Right ventricle myocardium superior (tissue), 1 donor: Measurements from ENCODE around the gene FBXW7. TPM values are rescaled to one million over a fixed set of nuclear protein-coding genes. Genes with fewer than 3 reads are reported as not detected.

Source experiments
- ATAC-seq: fragments of 200-7000 bp; cut with Tn5 transposase; one replicate; pipeline ENCODE4 v1.9.1; 2020; ENCODE audit warnings: mild to moderate bottlenecking; ENCODE audit not compliant: poor library complexity
- DNase-seq: peaks from one replicate; pipeline ENCODE4 v3.0.0-alpha.2; 2020
- intact Hi-C: fragments of 100-400 bp; cut with DNase I; formaldehyde crosslinking; loops from one replicate; pipeline ENCODE4 v1.11.2; 2022
- long read RNA-seq: library from polyadenylated mRNA; unstranded; transcript quantifications from one replicate; pipeline ENCODE4 v2.0.0, GENCODE V29; 2021
- total RNA-seq: library from RNA; stranded (reverse); fragmentation: NEBNext Ultra II Directional; extraction: Animal tissue kit (Norgen Biotek cat#: 25700); gene quantifications from one replicate; pipeline ENCODE4 v1.2.1, GENCODE V29; 2021
- donor health status: DM: no; HTN: yes; CAD: no; lungs with severe emphysema.

Gene FBXW7
- 49.6 TPM for total RNA-seq
- long read RNA-seq, full-length matches to known transcripts: 72 of 85 reads
- long read RNA-seq, partial matches to known transcripts: 3 of 85 reads
- long read RNA-seq, other reads (novel, unspliced or antisense): 10 of 85 reads

GRCh38 chr4:152535903-152536544, at the start of gene FBXW7:
TSS of gene FBXW7 (minus strand) at chr4:152536092. CDS start at chr4:152411803, 124,289 bp downstream.
- DNase-seq (peak; percentile 99), ATAC-seq (peak; percentile 96)
- intact Hi-C loops: no loop called here

- ATAC-seq (no peak), DNase-seq (no peak)
- intact Hi-C loops: no loop called here
Measured at GRCh38 chr4:152585023-152585441, 49.1 kb upstream of the FBXW7 start.

GRCh38 chr4:152581536-152582160, 45.8 kb upstream of the FBXW7 start:
- intact Hi-C loops: no loop called here
- no peak for ATAC-seq
- DNase-seq: no peak

GRCh38 chr4:152579916-152580315, 44.0 kb upstream of the FBXW7 start:
- DNase-seq (no peak), ATAC-seq (no peak)
- intact Hi-C loops: no loop called here

GRCh38 chr4:152579107-152579764, 43.3 kb upstream of the FBXW7 start:
- intact Hi-C loops: no loop called here
- ATAC-seq: no peak
- no peak for DNase-seq

GRCh38 chr4:152578670-152579069, 42.8 kb upstream of the FBXW7 start:
- DNase-seq: no peak
- intact Hi-C loops: no loop called here
- ATAC-seq: no peak

- intact Hi-C loops: no loop called here
- no peak for ATAC-seq
- no peak for DNase-seq
Measured at GRCh38 chr4:152577708-152578396, 42.0 kb upstream of the FBXW7 start.

- DNase-seq (no peak), ATAC-seq (no peak)
- intact Hi-C loops: no loop called here
Measured at GRCh38 chr4:152575533-152575932, 39.6 kb upstream of the FBXW7 start.

- ATAC-seq (no peak), DNase-seq (no peak)
- intact Hi-C loops: no loop called here
Measured at GRCh38 chr4:152573861-152574260, 38.0 kb upstream of the FBXW7 start.

GRCh38 chr4:152572417-152573086, 36.7 kb upstream of the FBXW7 start:
- no peak for ATAC-seq
- DNase-seq: no peak
- intact Hi-C loops: no loop called here

- ATAC-seq (no peak), DNase-seq (no peak)
- intact Hi-C loops: no loop called here
Measured at GRCh38 chr4:152571770-152572169, 35.9 kb upstream of the FBXW7 start.

- intact Hi-C loops: no loop called here
- ATAC-seq (no peak), DNase-seq (no peak)
Measured at GRCh38 chr4:152571296-152571695, 35.4 kb upstream of the FBXW7 start.

- intact Hi-C loops: no loop called here
- ATAC-seq (no peak), DNase-seq (no peak)
Measured at GRCh38 chr4:152565333-152565732, 29.4 kb upstream of the FBXW7 start.

GRCh38 chr4:152564336-152564735, 28.4 kb upstream of the FBXW7 start:
- ATAC-seq (no peak), DNase-seq (no peak)
- intact Hi-C loops: no loop called here

- intact Hi-C loops: no loop called here
- no peak for DNase-seq
- ATAC-seq: no peak
Measured at GRCh38 chr4:152563209-152563608, 27.3 kb upstream of the FBXW7 start.

GRCh38 chr4:152559641-152560040, 23.7 kb upstream of the FBXW7 start:
- no peak for DNase-seq
- intact Hi-C loops: no loop called here
- no peak for ATAC-seq

GRCh38 chr4:152558396-152558795, 22.5 kb upstream of the FBXW7 start:
- intact Hi-C loops: no loop called here
- no peak for ATAC-seq
- DNase-seq: no peak

- intact Hi-C loops: no loop called here
- DNase-seq: no peak
- no peak for ATAC-seq
Measured at GRCh38 chr4:152556834-152557233, 20.9 kb upstream of the FBXW7 start.

- ATAC-seq: no peak
- DNase-seq: no peak
Measured at GRCh38 chr4:152556283-152556682, 20.4 kb upstream of the FBXW7 start.

More at GRCh38 chr4:152556283-152556682, 20.4 kb upstream of the FBXW7 start:
- intact Hi-C loops: no loop called here
